ENCODE measurements around the gene RHEX. TPM values are rescaled to one million over a fixed set of nuclear protein-coding genes. Genes with fewer than 3 reads are reported as not detected.

Gene RHEX
- total and polyA plus RNA-seq, 11 donors: 0.16 to 0.60 (median 0.38) TPM; not detected in 5

GRCh38 chr1:206097381-206097780, 44.4 kb downstream of the RHEX start:
- 62 to 79% (median 74%) methylated on average over 3 of the region's 3 CpGs for WGBS, 4 donors
- Histone ChIP-seq H3K4me3 (no peak overlapping the region), H3K9me3 (no peaks in the 10 kb centered on the region), H3K36me3 (no peaks in the 10 kb centered on the region), H3K27ac (no peak overlapping the region), H3K4me1 (peaks cover 0 to 27% (median 0%) of the 10 kb centered on the region in 12 donors), H3K27me3 (peaks cover 0 to 16% (median 0%) of the 10 kb centered on the region in 9 donors)
- intact Hi-C loops (cut with DNase I): no loop called here
- ATAC-seq (no peak), DNase-seq (no peak)
- no peak for TF ChIP-seq POLR2A (IDR thresholded peaks at IDR 0.05)
- TF ChIP-seq, protein P1, sequence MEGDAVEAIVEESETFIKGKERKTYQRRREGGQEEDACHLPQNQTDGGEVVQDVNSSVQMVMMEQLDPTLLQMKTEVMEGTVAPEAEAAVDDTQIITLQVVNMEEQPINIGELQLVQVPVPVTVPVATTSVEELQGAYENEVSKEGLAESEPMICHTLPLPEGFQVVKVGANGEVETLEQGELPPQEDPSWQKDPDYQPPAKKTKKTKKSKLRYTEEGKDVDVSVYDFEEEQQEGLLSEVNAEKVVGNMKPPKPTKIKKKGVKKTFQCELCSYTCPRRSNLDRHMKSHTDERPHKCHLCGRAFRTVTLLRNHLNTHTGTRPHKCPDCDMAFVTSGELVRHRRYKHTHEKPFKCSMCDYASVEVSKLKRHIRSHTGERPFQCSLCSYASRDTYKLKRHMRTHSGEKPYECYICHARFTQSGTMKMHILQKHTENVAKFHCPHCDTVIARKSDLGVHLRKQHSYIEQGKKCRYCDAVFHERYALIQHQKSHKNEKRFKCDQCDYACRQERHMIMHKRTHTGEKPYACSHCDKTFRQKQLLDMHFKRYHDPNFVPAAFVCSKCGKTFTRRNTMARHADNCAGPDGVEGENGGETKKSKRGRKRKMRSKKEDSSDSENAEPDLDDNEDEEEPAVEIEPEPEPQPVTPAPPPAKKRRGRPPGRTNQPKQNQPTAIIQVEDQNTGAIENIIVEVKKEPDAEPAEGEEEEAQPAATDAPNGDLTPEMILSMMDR (IDR thresholded peaks at IDR 0.05): no peak

DNA sequence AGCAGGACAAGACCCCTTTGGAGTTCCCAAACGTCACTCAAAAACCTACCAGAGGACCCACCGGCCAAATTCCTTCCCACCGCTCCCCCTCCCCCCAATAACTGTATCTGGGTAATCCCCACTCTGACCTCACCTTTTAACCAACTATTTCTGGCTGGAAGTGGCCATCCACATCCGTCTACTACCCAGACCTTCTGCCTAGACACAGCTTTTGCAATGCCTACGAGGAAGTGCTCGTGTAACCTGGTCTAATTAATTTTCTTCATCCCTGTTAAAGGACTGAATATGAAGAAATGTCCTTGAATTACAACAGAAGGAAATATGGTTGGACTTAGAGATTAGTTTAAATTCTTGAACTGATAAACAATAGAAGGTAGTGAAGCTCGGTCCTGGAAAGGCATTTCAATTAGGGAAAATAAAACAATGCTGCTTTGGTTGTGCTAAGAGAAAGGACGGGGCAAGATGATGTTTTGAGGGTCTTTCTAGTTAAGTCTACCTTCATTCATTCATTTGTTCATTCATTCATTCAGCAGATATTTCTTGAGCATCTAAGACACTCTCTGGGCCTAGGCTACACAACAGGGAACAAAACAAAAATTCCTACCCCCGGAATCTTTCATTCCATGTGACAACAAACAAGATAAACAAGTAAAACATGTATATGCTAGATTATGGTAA, 45.4 kb downstream of the RHEX start:
- intact Hi-C loops (cut with DNase I): no loop called here
- TF ChIP-seq POLR2A (IDR thresholded peaks at IDR 0.05): no peak
- ATAC-seq (no peak), DNase-seq (no peak)
- H3K4me3 ChIP-seq: no peak overlapping the region
- peaks cover 0 to 34% (median 0%) of the 10 kb centered on the region in 12 donors for H3K4me1 ChIP-seq
- H3K36me3 ChIP-seq: no peaks in the 10 kb centered on the region
- WGBS, 4 donors: 88 to 92% (median 89%) methylated on average over 9 of the region's 9 CpGs
- H3K27ac ChIP-seq: no peak overlapping the region
- peaks cover 0 to 16% (median 0%) of the 10 kb centered on the region in 9 donors for H3K27me3 ChIP-seq
- H3K9me3 ChIP-seq: no peaks in the 10 kb centered on the region

- WGBS, 4 donors: 85 to 100% (median 89%) methylated on average over 1 of the region's 1 CpG
- Histone ChIP-seq H3K36me3 (no peaks in the 10 kb centered on the region), H3K9me3 (no peaks in the 10 kb centered on the region), H3K27me3 (peaks cover 0 to 14% (median 0%) of the 10 kb centered on the region in 9 donors), H3K4me1 (peaks cover 0 to 34% (median 0%) of the 10 kb centered on the region in 12 donors), H3K27ac (no peak overlapping the region), H3K4me3 (no peak overlapping the region)
- TF ChIP-seq POLR2A (IDR thresholded peaks at IDR 0.05): no peak
- intact Hi-C loops (cut with DNase I): loop anchor here in 6 of 10 donors (10.0 kb wide), 5 partner anchors 66 to 506 kb away; no protein-coding TSS in a partner anchor
- DNase-seq (no peak), ATAC-seq (no peak)
These were observed 47.3 kb downstream of the RHEX start for GRCh38 chr1:206100226-206100815.

- no peak overlapping the region for H3K4me3 ChIP-seq
- intact Hi-C loops (cut with DNase I): loop anchor here in 6 of 10 donors (10.0 kb wide), 5 partner anchors 67 to 507 kb away; no protein-coding TSS in a partner anchor
- TF ChIP-seq POLR2A (IDR thresholded peaks at IDR 0.05): no peak
- TF ChIP-seq, protein P1 (IDR thresholded peaks at IDR 0.05): no peak
- H3K9me3 ChIP-seq: no peaks in the 10 kb centered on the region
- WGBS, 4 donors: 80 to 92% (median 87%) methylated on average over 6 of the region's 6 CpGs
- H3K4me1 ChIP-seq: peaks cover 0 to 34% (median 0%) of the 10 kb centered on the region in 12 donors
- H3K27me3 ChIP-seq: peaks cover 0 to 14% (median 0%) of the 10 kb centered on the region in 9 donors
- DNase-seq (no peak), ATAC-seq (no peak)
- H3K36me3 ChIP-seq: no peaks in the 10 kb centered on the region
- no peak overlapping the region for H3K27ac ChIP-seq
These were observed 48.5 kb downstream of the RHEX start for GRCh38 chr1:206101351-206102045.

Data from heart left ventricle (tissue), 16 donors.